CD4-positive, alpha-beta T cell treated with Interleukin-2 at 100 ng/mL for 4 hours (primary cell): Measurements from ENCODE around the gene MYOM1.
A peak's percentile ranks its signal among the peaks of the same experiment; 100 is the strongest.

ENCODE experiments used
- DNase-seq: peaks from one replicate; pipeline ENCODE4 v3.0.0-alpha.2; 2020; ENCODE audit warnings: low spot score

MYOM1 gene

GRCh38 chr18:3186678-3187658, 32.8 kb downstream of the MYOM1 start:
- no peak for DNase-seq

GRCh38 chr18:3184275-3184963, 35.3 kb downstream of the MYOM1 start:
- no peak for DNase-seq

- no peak for DNase-seq
Observed at GRCh38 chr18:3183103-3183717, 36.6 kb downstream of the MYOM1 start.

- no peak for DNase-seq
Observed at GRCh38 chr18:3180325-3180724, 39.4 kb downstream of the MYOM1 start.

GRCh38 chr18:3179430-3180089, 40.2 kb downstream of the MYOM1 start:
- DNase-seq, result no peak

GRCh38 chr18:3177902-3178687, 41.7 kb downstream of the MYOM1 start:
- peak; percentile 22 for DNase-seq

- no peak for DNase-seq
Observed at GRCh38 chr18:3175195-3175758, 44.5 kb downstream of the MYOM1 start.

- DNase-seq, result no peak
Observed at GRCh38 chr18:3172097-3172496, 47.7 kb downstream of the MYOM1 start.

- DNase-seq, result no peak
Observed at GRCh38 chr18:3171631-3172030, 48.1 kb downstream of the MYOM1 start.

- no peak for DNase-seq
Observed at GRCh38 chr18:3170441-3171161, 49.2 kb downstream of the MYOM1 start.

- no peak for DNase-seq
Observed at GRCh38 chr18:3164381-3164780, 55.4 kb downstream of the MYOM1 start.

- no peak for DNase-seq
Observed at GRCh38 chr18:3163968-3164367, 55.8 kb downstream of the MYOM1 start.

- no peak for DNase-seq
Observed at GRCh38 chr18:3162181-3162580, 57.6 kb downstream of the MYOM1 start.

GRCh38 chr18:3159830-3160229, 59.9 kb downstream of the MYOM1 start:
- no peak for DNase-seq

- DNase-seq, result no peak
Observed at GRCh38 chr18:3157606-3158005, 62.2 kb downstream of the MYOM1 start.

GRCh38 chr18:3157086-3157485, 62.7 kb downstream of the MYOM1 start:
- DNase-seq, result no peak

- DNase-seq, result no peak
Observed at GRCh38 chr18:3156325-3156640, 63.5 kb downstream of the MYOM1 start.

- no peak for DNase-seq
Observed at GRCh38 chr18:3154214-3154613, 65.6 kb downstream of the MYOM1 start.

- no peak for DNase-seq
Observed at GRCh38 chr18:3153107-3153704, 66.6 kb downstream of the MYOM1 start.

GRCh38 chr18:3152294-3152693, 67.5 kb downstream of the MYOM1 start:
- DNase-seq, result no peak
